CD14-positive monocyte (primary cell): ENCODE data around the gene OPTC. TPM values are rescaled to one million over a fixed set of nuclear protein-coding genes. Genes with fewer than 3 reads are reported as not detected.

ENCODE experiments used
- DNase-seq, 3 donors: peaks; one replicate each; pipeline ENCODE4 v3.0.0-alpha.2; 2011 to 2022
- H2AFZ ChIP-seq: 2 replicates; pipeline ENCODE4 v1.6.0; 2012; ENCODE audit warnings: mild to moderate bottlenecking, low read depth, low read length, inconsistent platforms; ENCODE audit not compliant: insufficient read depth, poor library complexity, severe bottlenecking
- H3K27ac ChIP-seq, 2 donors: 1 replicate in 1 of 2; 2 replicates in 1 of 2; pipeline ENCODE4 v1.5.1; 2012 to 2013; ENCODE audit warnings: low read length in 2 of 2, control low read depth in 1 of 2, inconsistent platforms in 1 of 2, low read depth in 1 of 2, mild to moderate bottlenecking in 1 of 2
- H3K27me3 ChIP-seq, 2 donors: one replicate each; pipeline versions ENCODE4 v1.6.0 to v1.6.1; 2011 to 2013; ENCODE audit warnings: low read length in 2 of 2; ENCODE audit not compliant: control insufficient read depth in 2 of 2, insufficient read depth in 2 of 2
- H3K36me3 ChIP-seq, 2 donors: replicated peaks in 1 of 2; 1 replicate in 1 of 2; 2 replicates in 1 of 2; pipeline versions ENCODE4 v1.5.1 to v1.6.1; 2012 to 2013; ENCODE audit warnings: low read length in 2 of 2, control low read depth in 1 of 2, inconsistent platforms in 1 of 2, mild to moderate bottlenecking in 1 of 2; ENCODE audit not compliant: insufficient read depth in 2 of 2, control insufficient read depth in 1 of 2
- H3K4me1 ChIP-seq, 2 donors: 1 replicate in 1 of 2; 2 replicates in 1 of 2; pipeline versions ENCODE4 v1.5.1 to v1.6.1; 2012 to 2013; ENCODE audit warnings: low read length in 2 of 2, control low read depth in 1 of 2, inconsistent platforms in 1 of 2, mild to moderate bottlenecking in 1 of 2, moderate library complexity in 1 of 2; ENCODE audit not compliant: insufficient read depth in 2 of 2, control insufficient read depth in 1 of 2
- H3K4me2 ChIP-seq: replicated peaks from 2 replicates; pipeline ENCODE3; 2012; ENCODE audit warnings: low read length, moderate library complexity, mild to moderate bottlenecking; ENCODE audit not compliant: poor library complexity, severe bottlenecking; ENCODE audit errors: extremely low read depth
- H3K4me3 ChIP-seq, 3 experiments: fragments of 200-600 bp in 1 of 3; sonication (generic) in 1 of 3; replicated peaks in 1 of 3; 1 replicate in 2 of 3; 2 replicates in 1 of 3; pipeline ENCODE4 v1.5.1; 2011 to 2013; ENCODE audit warnings: low read length in 3 of 3, mild to moderate bottlenecking in 3 of 3, control low read depth in 2 of 3, low read depth in 2 of 3, inconsistent platforms in 1 of 3, moderate library complexity in 1 of 3
- H3K79me2 ChIP-seq: 2 replicates; pipeline ENCODE4 v1.6.0; 2012; ENCODE audit warnings: mild to moderate bottlenecking, control low read depth, inconsistent platforms, low read length, moderate library complexity; ENCODE audit not compliant: insufficient read depth
- H3K9ac ChIP-seq: 2 replicates; pipeline ENCODE4 v1.6.0; 2017; ENCODE audit warnings: low read length, mild to moderate bottlenecking; ENCODE audit not compliant: insufficient read depth, poor library complexity, severe bottlenecking
- H3K9me3 ChIP-seq, 2 donors: replicated peaks in 1 of 2; 1 replicate in 1 of 2; 2 replicates in 1 of 2; pipeline versions ENCODE4 v1.5.1 to v1.6.1; 2012 to 2013; ENCODE audit warnings: low read length in 2 of 2, control low read depth in 1 of 2; ENCODE audit not compliant: control insufficient read depth in 1 of 2, insufficient read depth in 1 of 2
- H4K20me1 ChIP-seq: 2 replicates; pipeline ENCODE4 v1.6.0; 2012; ENCODE audit warnings: mild to moderate bottlenecking, low read length, control low read depth, moderate library complexity; ENCODE audit not compliant: insufficient read depth
- H3K27ac Mint-ChIP-seq, 7 donors: one replicate each; pipeline ENCODE4 v1.8.0; 2020; ENCODE audit warnings: mild to moderate bottlenecking in 7 of 7, mixed read lengths in 7 of 7, moderate library complexity in 6 of 7, inconsistent platforms in 2 of 7
- H3K27me3 Mint-ChIP-seq, 3 donors: one replicate each; pipeline ENCODE4 v1.8.0; 2021 to 2022; ENCODE audit warnings: low read depth in 3 of 3, mild to moderate bottlenecking in 3 of 3, mixed read lengths in 3 of 3, moderate library complexity in 3 of 3, inconsistent platforms in 1 of 3
- H3K36me3 Mint-ChIP-seq, 2 donors: one replicate each; pipeline ENCODE4 v1.8.0; 2020; ENCODE audit warnings: mixed read lengths in 2 of 2, inconsistent platforms in 1 of 2, mild to moderate bottlenecking in 1 of 2
- H3K4me1 Mint-ChIP-seq: one replicate; pipeline ENCODE4 v1.8.0; 2020; ENCODE audit warnings: mild to moderate bottlenecking, mixed read lengths
- H3K4me3 Mint-ChIP-seq, 2 donors: one replicate each; pipeline ENCODE4 v1.8.0; 2020; ENCODE audit warnings: mild to moderate bottlenecking in 2 of 2, mixed read lengths in 2 of 2, moderate library complexity in 1 of 2
- H3K9me3 Mint-ChIP-seq, 7 donors: one replicate each; pipeline ENCODE4 v1.8.0; 2020 to 2022; ENCODE audit warnings: mixed read lengths in 7 of 7, mild to moderate bottlenecking in 6 of 7, moderate library complexity in 6 of 7, inconsistent platforms in 2 of 7
- CTCF ChIP-seq: fragments of 200-600 bp; IDR thresholded peaks from one replicate; pipeline ENCODE4 v1.8.0; 2022; ENCODE audit warnings: antibody characterized with exemption, mild to moderate bottlenecking
- WGBS: methylation state at CpG from one replicate; pipeline ENCODE4 v1.1.5; 2013; ENCODE audit warnings: missing lambda C conversion rate; ENCODE audit not compliant: insufficient coverage; 5-methylcytosine and 5-hydroxymethylcytosine counted together
- intact Hi-C, 2 donors: fragments of 100-400 bp; cut with micrococcal nuclease; formaldehyde crosslinking; loops; one replicate each; pipeline versions ENCODE4 v1.15.0 to v1.15.1; 2023
- polyA plus RNA-seq, 3 donors: library from polyadenylated mRNA; depleted of rRNA in 1 of 3; unstranded in 2 of 3; stranded (reverse) in 1 of 3; fragments of 300-500 nt in 2 of 3; fragments of >200 nt in 1 of 3; fragmentation: Illumina TruSeq in 2 of 3; gene quantifications; 1 replicate in 2 of 3; 2 replicates in 1 of 3; pipeline ENCODE4 v1.2.3, GENCODE V29; 2012 to 2021

Gene OPTC
- polyA plus RNA-seq, 3 donors: not detected

DNA sequence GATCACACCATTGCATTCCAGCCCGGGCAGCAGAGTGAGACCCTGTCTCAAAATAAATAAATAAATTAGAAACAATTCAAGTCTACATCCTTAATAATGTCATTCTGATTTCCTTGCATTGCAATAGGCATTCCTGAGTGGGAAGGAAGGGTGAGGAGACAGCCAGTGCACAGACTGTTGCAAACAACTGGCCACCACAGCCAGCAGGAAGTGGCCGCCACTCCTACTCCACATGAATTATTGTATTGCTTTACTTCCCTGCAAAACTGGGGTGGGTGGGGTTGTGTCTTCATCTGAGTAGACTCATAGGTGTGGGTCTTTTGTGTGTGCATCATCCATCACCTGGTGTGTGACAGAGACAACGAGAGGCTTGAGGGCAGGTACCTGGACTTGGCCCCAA is 60.1 kb downstream of the OPTC start:
- H3K4me1 ChIP-seq: no peaks in the 10 kb centered on the region
- H3K27me3 ChIP-seq: no peaks in the 10 kb centered on the region
- no peak for TF ChIP-seq CTCF
- WGBS: 100% methylated on average over 1 of the region's 3 CpGs
- intact Hi-C loops: no loop called here
- no peaks in the 10 kb centered on the region for H3K79me2 ChIP-seq
- no peak overlapping the region for H3K4me3 ChIP-seq
- no peaks in the 10 kb centered on the region for H3K36me3 ChIP-seq
- Mint-ChIP-seq H3K27me3 (peaks cover 2 to 6% (median 4%) of the 10 kb centered on the region in 3 donors), H3K9me3 (peaks cover 0 to 1% (median 0%) of the 10 kb centered on the region in 7 donors), H3K36me3 (no peaks in the 10 kb centered on the region), H3K4me1 (peaks cover 9% of the 10 kb centered on the region), H3K4me3 (no peak overlapping the region), H3K27ac (no peak overlapping the region)
- no peaks in the 10 kb centered on the region for H4K20me1 ChIP-seq
- H3K9me3 ChIP-seq: no peaks in the 10 kb centered on the region
- H2AFZ ChIP-seq: no peak overlapping the region
- H3K27ac ChIP-seq: no peak overlapping the region
- no peak overlapping the region for H3K9ac ChIP-seq
- DNase-seq: no peak
- H3K4me2 ChIP-seq: no peak overlapping the region

- Histone ChIP-seq H3K36me3 (no peaks in the 10 kb centered on the region), H3K27ac (no peak overlapping the region), H3K4me3 (no peak overlapping the region), H4K20me1 (no peaks in the 10 kb centered on the region), H3K79me2 (no peaks in the 10 kb centered on the region), H3K4me2 (no peak overlapping the region), H3K27me3 (no peaks in the 10 kb centered on the region), H3K4me1 (no peaks in the 10 kb centered on the region), H3K9ac (no peak overlapping the region), H3K9me3 (no peaks in the 10 kb centered on the region), H2AFZ (no peak overlapping the region)
- TF ChIP-seq CTCF: no peak
- Mint-ChIP-seq H3K4me1 (peaks cover 9% of the 10 kb centered on the region), H3K9me3 (peaks cover 0 to 1% (median 0%) of the 10 kb centered on the region in 7 donors), H3K27ac (no peak overlapping the region), H3K36me3 (no peaks in the 10 kb centered on the region), H3K4me3 (no peak overlapping the region), H3K27me3 (peaks cover 2 to 4% (median 3%) of the 10 kb centered on the region in 3 donors)
- 94% methylated on average over 2 of the region's 8 CpGs for WGBS
- no peak for DNase-seq
- intact Hi-C loops: no loop called here
Measured at GRCh38 chr1:203555076-203555475, 61.1 kb downstream of the OPTC start.
